Omental fat pad (tissue), 4 donors: ENCODE results near the gene ZNF691. TPM values are rescaled to one million over a fixed set of nuclear protein-coding genes. Genes with fewer than 3 reads are reported as not detected.
"Not testable (repeated sequence)": the region's sequence is repeated elsewhere in the genome, so short reads cannot be mapped to it uniquely, and the experiment has no call there.

ENCODE experiments used
- ATAC-seq: fragments of 150-250 bp; one replicate; pipeline ENCODE4 v1.9.1; 2016; ENCODE audit warnings: mild to moderate bottlenecking, moderate library complexity; ENCODE audit not compliant: low FRiP score
- DNase-seq: peaks from one replicate; pipeline ENCODE4 v3.0.0-alpha.2; 2019; ENCODE audit warnings: low spot score
- CTCF ChIP-seq, 3 donors: fragments of 450-650 bp; IDR thresholded peaks; one replicate each; pipeline ENCODE4 v1.5.1; 2016 to 2017; ENCODE audit warnings: antibody characterized with exemption in 3 of 3, mild to moderate bottlenecking in 3 of 3, moderate library complexity in 2 of 3
- total RNA-seq, 4 donors: library from RNA; depleted of rRNA; stranded (reverse); fragments of >200 nt; gene quantifications; one replicate each; pipeline ENCODE4 v1.1.0, GENCODE V29; 2016

The ZNF691 gene
- total RNA-seq, 4 donors from 2014 or later: 6.2 to 11.2 (median 8.8) TPM

GRCh38 chr1:42807056-42807668, 39.3 kb upstream of the ZNF691 start:
- TF ChIP-seq CTCF (IDR thresholded peaks at IDR 0.05): no peak
- ATAC-seq: no peak
- DNase-seq: no peak

DNA sequence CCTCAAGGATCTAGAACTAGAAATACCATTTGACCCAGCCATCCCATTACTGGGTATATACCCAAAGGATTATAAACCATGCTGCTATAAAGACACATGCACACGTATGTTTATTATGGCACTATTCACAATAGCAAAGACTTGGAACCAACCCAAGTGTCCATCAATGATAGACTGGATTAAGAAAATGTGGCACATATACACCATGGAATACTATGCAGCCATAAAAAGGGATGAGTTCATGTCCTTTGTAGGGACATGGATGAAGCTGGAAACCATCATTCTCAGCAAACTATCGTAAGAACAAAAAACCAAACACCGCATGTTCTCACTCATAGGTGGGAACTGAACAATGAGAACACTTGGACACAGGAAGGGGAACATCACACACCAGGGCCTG, 31.6 kb upstream of the ZNF691 start:
- not testable (repeated sequence) for ATAC-seq, DNase-seq

DNA sequence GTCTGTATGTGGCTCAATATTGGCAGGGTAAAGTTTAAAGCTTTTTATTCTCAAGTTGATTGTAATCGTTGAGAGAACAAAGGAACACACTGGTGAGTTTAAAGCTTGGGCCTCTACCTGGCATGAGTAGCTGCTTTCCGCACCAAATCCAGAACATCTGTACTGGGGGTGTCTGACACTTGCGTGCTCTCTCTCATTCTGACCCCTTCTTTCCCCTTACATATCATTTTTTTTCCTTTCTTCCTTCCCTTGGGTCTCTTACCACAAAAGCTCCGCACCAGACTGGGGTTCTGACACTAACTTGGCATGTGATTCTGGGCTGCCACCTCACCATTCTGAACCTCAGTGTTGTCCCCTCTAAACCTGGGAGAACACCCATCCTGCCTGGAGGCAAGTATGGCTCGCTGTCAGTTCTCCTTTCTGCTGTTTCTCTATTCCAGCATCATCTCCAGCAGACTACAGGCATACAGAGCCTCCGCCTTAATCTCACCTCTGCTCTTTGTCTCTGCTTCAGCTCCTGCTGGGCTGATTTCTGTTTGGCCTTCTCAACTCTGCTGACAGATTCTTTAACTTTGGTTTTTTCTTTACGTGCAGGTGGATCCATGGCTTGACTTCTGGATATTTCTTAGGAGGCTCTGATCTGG, 30.4 kb upstream of the ZNF691 start:
- DNase-seq (no peak), ATAC-seq (no peak)
- TF ChIP-seq CTCF (IDR thresholded peaks at IDR 0.05): no peak

DNA sequence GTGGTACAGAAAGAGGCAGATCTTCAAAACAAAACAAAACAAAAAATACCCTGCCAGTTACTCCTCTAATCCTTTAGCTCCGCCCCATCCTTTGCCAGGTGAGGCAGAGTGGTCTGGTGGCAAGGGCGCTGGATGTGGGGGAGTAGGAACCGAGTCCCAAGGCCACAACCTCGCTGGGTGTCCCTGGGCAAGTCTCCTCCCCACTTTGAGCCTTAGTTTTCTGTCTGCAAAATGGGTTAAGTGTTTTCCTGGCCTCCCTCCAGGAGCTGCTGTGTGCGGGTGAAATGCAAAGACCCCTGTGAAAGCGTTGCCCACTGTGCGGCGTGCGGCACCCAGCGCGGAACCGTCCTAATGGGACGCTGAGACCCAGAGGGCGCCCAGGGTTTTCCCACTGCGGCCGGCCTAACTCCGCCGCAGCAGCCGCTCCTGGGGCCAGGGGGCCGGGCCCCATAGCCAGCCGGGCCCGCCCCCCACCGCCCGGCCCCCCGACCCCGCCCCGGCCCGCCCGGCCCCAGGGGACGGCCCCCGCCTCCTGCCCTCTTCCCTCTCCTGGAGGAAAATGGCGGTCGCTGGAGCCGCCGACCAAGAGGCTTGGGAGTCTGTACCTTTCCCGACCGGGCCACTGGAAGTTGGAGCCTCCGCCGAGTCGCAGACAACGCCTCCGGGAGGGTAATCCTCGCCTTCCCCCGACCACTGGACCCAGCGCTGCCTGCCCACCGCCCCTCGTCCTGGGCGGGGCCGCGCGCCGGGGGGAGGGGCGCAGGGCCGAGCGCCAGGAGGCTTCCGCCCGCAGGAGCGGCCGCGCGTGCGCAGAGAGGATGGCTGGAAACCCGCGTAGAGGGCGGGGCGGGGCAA, 29.6 kb upstream of the ZNF691 start, which contains the start of the genes ERMAP and SVBP:
TSS of gene ERMAP (plus strand) at position 538 of the 855 bp plus-strand sequence. CDS start 13,327 bp downstream, outside the sequence.
TSS of gene SVBP (minus strand) at position 813 of the 855 bp plus-strand sequence. CDS start 853 bp downstream, outside the sequence.
- ATAC-seq (peak; percentile 100), DNase-seq (peak; percentile 74)
- no peak for TF ChIP-seq CTCF (IDR thresholded peaks at IDR 0.05)

- no peak for ATAC-seq
- TF ChIP-seq CTCF (IDR thresholded peaks at IDR 0.05): no peak
- no peak for DNase-seq
These were observed 29.0 kb upstream of the ZNF691 start for GRCh38 chr1:42817440-42817767.

- no peak for DNase-seq
- ATAC-seq: no peak
- no peak for TF ChIP-seq CTCF (IDR thresholded peaks at IDR 0.05)
These were observed 28.4 kb upstream of the ZNF691 start for GRCh38 chr1:42817976-42818375.

DNA sequence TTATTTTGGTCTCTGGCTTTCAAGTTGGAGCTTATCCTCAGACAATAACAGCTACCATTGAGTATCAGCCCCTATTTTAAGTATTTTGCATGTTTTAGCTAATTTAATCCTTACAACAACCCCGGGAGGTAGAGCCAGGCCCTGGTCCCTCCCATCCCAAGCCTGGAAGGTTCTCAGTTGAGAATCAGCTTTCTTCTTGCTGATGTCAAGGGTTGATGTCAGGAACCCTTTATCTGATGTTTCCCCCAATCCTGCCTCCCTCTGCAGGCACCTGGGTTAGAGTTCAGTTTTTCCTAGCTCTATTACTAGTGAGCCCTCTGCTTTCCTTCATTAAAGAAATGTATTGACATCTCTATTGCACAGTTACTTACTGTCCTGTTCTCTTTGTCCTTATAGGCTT, 25.6 kb upstream of the ZNF691 start:
- no peak for ATAC-seq
- DNase-seq: no peak
- no peak for TF ChIP-seq CTCF (IDR thresholded peaks at IDR 0.05)
